Measurements from ENCODE around the gene FNDC10.

DNA sequence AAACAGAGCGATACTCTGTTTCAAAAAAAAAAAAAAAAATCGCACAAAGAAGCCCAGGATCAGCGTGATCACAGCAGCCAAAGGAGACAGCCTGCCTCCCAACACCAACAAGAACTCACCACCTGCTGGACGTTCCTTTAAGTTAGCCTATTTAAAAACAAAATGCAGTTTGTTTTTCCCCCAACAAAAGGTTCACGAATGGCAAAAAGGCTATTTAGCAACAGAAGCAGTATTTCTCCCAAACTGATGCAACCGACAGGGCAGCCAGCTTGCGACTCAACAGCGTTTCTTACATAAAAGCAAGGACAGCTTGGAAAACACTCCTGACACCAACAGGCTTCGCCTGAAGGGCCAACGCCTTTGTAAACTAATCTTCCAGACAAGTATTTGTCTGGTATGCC is 32.0 kb downstream of the FNDC10 start:
- TF ChIP-seq, protein P1, sequence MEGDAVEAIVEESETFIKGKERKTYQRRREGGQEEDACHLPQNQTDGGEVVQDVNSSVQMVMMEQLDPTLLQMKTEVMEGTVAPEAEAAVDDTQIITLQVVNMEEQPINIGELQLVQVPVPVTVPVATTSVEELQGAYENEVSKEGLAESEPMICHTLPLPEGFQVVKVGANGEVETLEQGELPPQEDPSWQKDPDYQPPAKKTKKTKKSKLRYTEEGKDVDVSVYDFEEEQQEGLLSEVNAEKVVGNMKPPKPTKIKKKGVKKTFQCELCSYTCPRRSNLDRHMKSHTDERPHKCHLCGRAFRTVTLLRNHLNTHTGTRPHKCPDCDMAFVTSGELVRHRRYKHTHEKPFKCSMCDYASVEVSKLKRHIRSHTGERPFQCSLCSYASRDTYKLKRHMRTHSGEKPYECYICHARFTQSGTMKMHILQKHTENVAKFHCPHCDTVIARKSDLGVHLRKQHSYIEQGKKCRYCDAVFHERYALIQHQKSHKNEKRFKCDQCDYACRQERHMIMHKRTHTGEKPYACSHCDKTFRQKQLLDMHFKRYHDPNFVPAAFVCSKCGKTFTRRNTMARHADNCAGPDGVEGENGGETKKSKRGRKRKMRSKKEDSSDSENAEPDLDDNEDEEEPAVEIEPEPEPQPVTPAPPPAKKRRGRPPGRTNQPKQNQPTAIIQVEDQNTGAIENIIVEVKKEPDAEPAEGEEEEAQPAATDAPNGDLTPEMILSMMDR (IDR thresholded peaks at IDR 0.05; ENCODE audit: insufficient read depth, low read length, poor library complexity, severe bottlenecking) = no peak
- TF ChIP-seq EZH2phosphoT487 (conservative IDR thresholded peaks at IDR 0.05; ENCODE audit: low read length) = no peak
